Mesangial cell (primary cell): Measurements from ENCODE around the gene HNRNPR. TPM values are rescaled to one million over a fixed set of nuclear protein-coding genes. Genes with fewer than 3 reads are reported as not detected.

Experiments
- total RNA-seq: library from RNA; depleted of rRNA; stranded (reverse); fragments of >200 nt; gene quantifications from 2 replicates; pipeline ENCODE4 v1.2.3, GENCODE V29; 2015

Gene HNRNPR
- 39.2 and 60.5 TPM in 2 replicates for total RNA-seq

GRCh38 chr1:23344111-23344986, at the start of gene HNRNPR:
Gene HNRNPR (minus strand): TSS chr1:23344284. CDS start chr1:23341008, 3,276 bp downstream.

GRCh38 chr1:23369335-23370013, 25.4 kb upstream of the HNRNPR start, which contains the start of gene ZNF436:
Gene ZNF436 (minus strand): TSS chr1:23369836. CDS start chr1:23368005, 1,831 bp downstream.

Other genes starting within 250 kb of the HNRNPR start
- 20.9 and 22.8 TPM in 2 replicates for gene LUZP1, start 175.4 kb downstream of the HNRNPR start, total RNA-seq
- gene HTR1D, start 126.8 kb downstream of the HNRNPR start, total RNA-seq: under 0.01 and 0.65 TPM in 2 replicates
- gene ZNF436, start 25.6 kb upstream of the HNRNPR start, total RNA-seq: 4.9 and 11.2 TPM in 2 replicates
- 2.6 and 4.8 TPM in 2 replicates for gene TCEA3, start 80.5 kb upstream of the HNRNPR start, total RNA-seq
- gene ASAP3, start 139.9 kb upstream of the HNRNPR start, total RNA-seq: 6.8 and 14.5 TPM in 2 replicates
- gene E2F2, start 186.9 kb upstream of the HNRNPR start, total RNA-seq: 0.51 and 3.6 TPM in 2 replicates
- 156 and 186 TPM in 2 replicates for gene ID3, start 215.2 kb upstream of the HNRNPR start, total RNA-seq